GM23338 (cell line): Measurements from ENCODE around the gene GNAI1. TPM values are rescaled to one million over a fixed set of nuclear protein-coding genes. Genes with fewer than 3 reads are reported as not detected.

Source experiments
- ATAC-seq: fragments of 200-7000 bp; cut with Tn5 transposase; 3 replicates; pipeline ENCODE4 v1.9.1; 2020
- DNase-seq: peaks from one replicate; pipeline ENCODE4 v3.0.0-alpha.2; 2015; ENCODE audit warnings: low spot score
- H2AFZ ChIP-seq: fragments of 200-600 bp; sonication (generic); 2 replicates; pipeline ENCODE4 v1.8.0; 2016; ENCODE audit warnings: antibody characterized with exemption, mild to moderate bottlenecking, moderate library complexity
- H3F3A ChIP-seq: fragments of 200-600 bp; sonication (generic); replicated peaks from 2 replicates; pipeline ENCODE4 v1.8.0; 2017; ENCODE audit warnings: antibody characterized with exemption, mixed run types, low read depth
- H3K27ac ChIP-seq: fragments of 200-600 bp; sonication (generic); 2 replicates; pipeline ENCODE4 v1.6.1; 2016; ENCODE audit warnings: low read depth
- H3K27me3 ChIP-seq: fragments of 200-600 bp; sonication (generic); 2 replicates; pipeline ENCODE4 v1.8.0; 2016; ENCODE audit warnings: mild to moderate bottlenecking, mixed run types, moderate library complexity; ENCODE audit not compliant: insufficient read depth
- H3K36me3 ChIP-seq: fragments of 200-600 bp; sonication (generic); 2 replicates; pipeline ENCODE4 v1.8.0; 2016; ENCODE audit warnings: mild to moderate bottlenecking; ENCODE audit not compliant: insufficient read depth
- H3K4me1 ChIP-seq: fragments of 200-600 bp; sonication (generic); 2 replicates; pipeline ENCODE4 v1.8.0; 2016; ENCODE audit warnings: mild to moderate bottlenecking, moderate library complexity; ENCODE audit not compliant: insufficient read depth
- H3K4me2 ChIP-seq: fragments of 200-600 bp; sonication (generic); 2 replicates; pipeline ENCODE4 v1.7.1; 2017; ENCODE audit warnings: mixed run types
- H3K4me3 ChIP-seq: fragments of 200-600 bp; sonication (generic); 2 replicates; pipeline ENCODE4 v1.6.1; 2016; ENCODE audit warnings: mixed run types
- H3K79me2 ChIP-seq: fragments of 200-600 bp; sonication (generic); replicated peaks from 2 replicates; pipeline ENCODE4 v1.8.0; 2017; ENCODE audit warnings: mild to moderate bottlenecking; ENCODE audit not compliant: insufficient read depth
- H3K9me2 ChIP-seq: fragments of 200-600 bp; sonication (generic); 2 replicates; pipeline ENCODE4 v1.8.0; 2017; ENCODE audit not compliant: insufficient read depth
- H4K20me1 ChIP-seq: fragments of 200-600 bp; sonication (generic); replicated peaks from 2 replicates; pipeline ENCODE4 v1.8.0; 2017; ENCODE audit warnings: mild to moderate bottlenecking; ENCODE audit not compliant: insufficient read depth
- H3K27ac Mint-ChIP-seq: 2 replicates; pipeline ENCODE4 v1.8.0; 2020; ENCODE audit warnings: inconsistent platforms, mild to moderate bottlenecking, moderate library complexity, mixed read lengths
- H3K27me3 Mint-ChIP-seq: 3 replicates; pipeline ENCODE4 v1.8.0; 2022; ENCODE audit warnings: low read depth, mild to moderate bottlenecking, moderate library complexity, mixed read lengths, inconsistent platforms; ENCODE audit not compliant: insufficient read depth, poor library complexity
- H3K36me3 Mint-ChIP-seq: 3 replicates; pipeline ENCODE4 v1.8.0; 2021; ENCODE audit warnings: low read depth, mild to moderate bottlenecking, inconsistent platforms, moderate library complexity, mixed read lengths
- H3K4me1 Mint-ChIP-seq: 3 replicates; pipeline ENCODE4 v1.8.0; 2020; ENCODE audit warnings: mild to moderate bottlenecking, inconsistent platforms, mixed read lengths
- H3K4me3 Mint-ChIP-seq: 3 replicates; pipeline ENCODE4 v1.8.0; 2021; ENCODE audit warnings: moderate library complexity, mild to moderate bottlenecking, inconsistent platforms, mixed read lengths
- H3K9me3 Mint-ChIP-seq: 3 replicates; pipeline ENCODE4 v1.8.0; 2020; ENCODE audit warnings: moderate library complexity, mild to moderate bottlenecking, inconsistent platforms, mixed read lengths
- CREB1 ChIP-seq: fragments of 250-450 bp; sonication (Bioruptor Pico); IDR thresholded peaks from 2 replicates; pipeline ENCODE4 v1.5.0; 2020; ENCODE audit warnings: low read depth, mild to moderate bottlenecking, moderate library complexity
- EZH2 ChIP-seq: fragments of 200-600 bp; sonication (generic); IDR thresholded peaks from one replicate; pipeline ENCODE4 v1.8.0; 2017; ENCODE audit warnings: antibody characterized with exemption, mild to moderate bottlenecking, low read depth; ENCODE audit not compliant: unreplicated experiment
- EZH2phosphoT487 ChIP-seq: fragments of 200-600 bp; sonication (generic); IDR thresholded peaks from one replicate; pipeline ENCODE4 v1.8.1; 2018; ENCODE audit warnings: antibody characterized with exemption; ENCODE audit not compliant: unreplicated experiment
- JUNB ChIP-seq: IDR thresholded peaks from one replicate; pipeline ENCODE4 v1.6.1; 2016; ENCODE audit warnings: antibody characterized with exemption; ENCODE audit not compliant: unreplicated experiment
- NANOG ChIP-seq: IDR thresholded peaks from 2 replicates; pipeline ENCODE4 v1.6.1; 2016; ENCODE audit warnings: antibody characterized with exemption, borderline replicate concordance
- POLR2AphosphoS5 ChIP-seq: IDR thresholded peaks from 2 replicates; pipeline ENCODE4 v1.6.1; 2016; ENCODE audit warnings: antibody characterized with exemption, low read depth
- STAT1 ChIP-seq: IDR thresholded peaks from one replicate; pipeline ENCODE4 v1.6.1; 2016; ENCODE audit warnings: antibody characterized with exemption; ENCODE audit not compliant: unreplicated experiment
- ZNF114 ChIP-seq: fragments of 250-450 bp; sonication (Bioruptor Pico); IDR thresholded peaks from 2 replicates; pipeline ENCODE4 v1.5.0; 2020; ENCODE audit warnings: mild to moderate bottlenecking, moderate library complexity
- ZNF331 ChIP-seq: fragments of 250-450 bp; sonication (Bioruptor Pico); IDR thresholded peaks from 2 replicates; pipeline ENCODE4 v1.5.0; 2020; ENCODE audit warnings: low read depth, mild to moderate bottlenecking, moderate library complexity
- polyA plus RNA-seq: library from polyadenylated mRNA; unstranded; fragments of >200 nt; fragmentation: Nextera tagmentation; extraction: Ambion mirVana; gene quantifications from 2 replicates; pipeline ENCODE4 v1.2.1, GENCODE V29; 2016
- total RNA-seq: library from RNA; depleted of rRNA; stranded (reverse); fragments of >200 nt; shearing (Covaris generic); gene quantifications from 2 replicates; pipeline ENCODE4 v1.2.3, GENCODE V29; 2014
- TF ChIP-seq, protein P1 (sequence below): IDR thresholded peaks from 2 replicates; pipeline ENCODE4 v1.6.1; 2016; ENCODE audit warnings: antibody characterized with exemption
- TF ChIP-seq, protein P2 (sequence below): fragments of 250-450 bp; sonication (Bioruptor Pico); IDR thresholded peaks from 2 replicates; pipeline ENCODE4 v1.5.0; 2020; ENCODE audit warnings: mild to moderate bottlenecking, moderate library complexity
- TF ChIP-seq, protein P3 (sequence below), 2 experiments: fragments of 200-600 bp in 1 of 2; sonication (generic) in 1 of 2; conservative IDR thresholded peaks; 2 replicates each; pipeline versions ENCODE4 v1.5.1 to v1.6.1; 2016 to 2017; ENCODE audit warnings: antibody characterized with exemption in 2 of 2, low read depth in 2 of 2, mild to moderate bottlenecking in 2 of 2, moderate library complexity in 1 of 2
- TF ChIP-seq, protein P4 (sequence below): IDR thresholded peaks from one replicate; pipeline ENCODE4 v1.6.1; 2018; ENCODE audit warnings: antibody characterized with exemption; ENCODE audit not compliant: unreplicated experiment

The GNAI1 gene
- total and polyA plus RNA-seq, 2 experiments from 2014 or later: 31.3 to 36.9 TPM

DNA sequence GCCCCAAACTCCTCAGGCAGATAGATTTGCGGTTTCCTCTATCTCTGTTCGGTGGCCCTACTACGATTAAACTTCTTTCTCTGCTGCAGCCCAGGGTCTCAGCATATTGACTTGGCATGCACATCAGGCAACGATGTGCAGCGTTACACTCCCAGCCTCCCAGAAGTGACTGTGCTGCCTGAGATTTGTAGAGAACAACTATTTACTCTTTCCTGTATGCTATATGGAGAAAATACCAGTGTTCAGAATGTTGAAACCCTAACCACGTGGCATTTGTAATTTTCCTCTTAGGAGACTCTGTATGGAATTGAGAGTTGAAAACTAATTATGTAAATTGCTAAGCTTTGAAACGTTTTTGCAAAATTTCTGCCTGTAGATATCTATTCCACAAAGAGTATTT, 50.9 kb downstream of the GNAI1 start:
- no peak for ATAC-seq
- Histone ChIP-seq H3K4me3 (no peak overlapping the region), H2AFZ (no peak overlapping the region), H4K20me1 (no peaks in the 10 kb centered on the region), H3K9me2 (no peaks in the 10 kb centered on the region), H3K4me1 (peaks cover 62% of the 10 kb centered on the region), H3F3A (no peaks in the 10 kb centered on the region; the same call in 1 of the 2 replicates), H3K4me2 (peak overlapping the region; percentile 7; the same call in 1 of the 2 replicates), H3K79me2 (peaks cover 69% of the 10 kb centered on the region), H3K27ac (no peak overlapping the region; the same call in 1 of the 2 replicates), H3K27me3 (no peaks in the 10 kb centered on the region), H3K36me3 (no peaks in the 10 kb centered on the region)
- no peaks in the 10 kb centered on the region; the same call in 2 of the 3 replicates for H3K9me3 Mint-ChIP-seq
- H3K27ac Mint-ChIP-seq: peak overlapping the region; percentile 46
- H3K4me3 Mint-ChIP-seq: no peak overlapping the region
- H3K27me3 Mint-ChIP-seq: peaks cover 4% of the 10 kb centered on the region
- TF ChIP-seq, protein P1, sequence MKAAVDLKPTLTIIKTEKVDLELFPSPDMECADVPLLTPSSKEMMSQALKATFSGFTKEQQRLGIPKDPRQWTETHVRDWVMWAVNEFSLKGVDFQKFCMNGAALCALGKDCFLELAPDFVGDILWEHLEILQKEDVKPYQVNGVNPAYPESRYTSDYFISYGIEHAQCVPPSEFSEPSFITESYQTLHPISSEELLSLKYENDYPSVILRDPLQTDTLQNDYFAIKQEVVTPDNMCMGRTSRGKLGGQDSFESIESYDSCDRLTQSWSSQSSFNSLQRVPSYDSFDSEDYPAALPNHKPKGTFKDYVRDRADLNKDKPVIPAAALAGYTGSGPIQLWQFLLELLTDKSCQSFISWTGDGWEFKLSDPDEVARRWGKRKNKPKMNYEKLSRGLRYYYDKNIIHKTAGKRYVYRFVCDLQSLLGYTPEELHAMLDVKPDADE: no peak
- TF ChIP-seq EZH2: no peak
- TF ChIP-seq, protein P2, sequence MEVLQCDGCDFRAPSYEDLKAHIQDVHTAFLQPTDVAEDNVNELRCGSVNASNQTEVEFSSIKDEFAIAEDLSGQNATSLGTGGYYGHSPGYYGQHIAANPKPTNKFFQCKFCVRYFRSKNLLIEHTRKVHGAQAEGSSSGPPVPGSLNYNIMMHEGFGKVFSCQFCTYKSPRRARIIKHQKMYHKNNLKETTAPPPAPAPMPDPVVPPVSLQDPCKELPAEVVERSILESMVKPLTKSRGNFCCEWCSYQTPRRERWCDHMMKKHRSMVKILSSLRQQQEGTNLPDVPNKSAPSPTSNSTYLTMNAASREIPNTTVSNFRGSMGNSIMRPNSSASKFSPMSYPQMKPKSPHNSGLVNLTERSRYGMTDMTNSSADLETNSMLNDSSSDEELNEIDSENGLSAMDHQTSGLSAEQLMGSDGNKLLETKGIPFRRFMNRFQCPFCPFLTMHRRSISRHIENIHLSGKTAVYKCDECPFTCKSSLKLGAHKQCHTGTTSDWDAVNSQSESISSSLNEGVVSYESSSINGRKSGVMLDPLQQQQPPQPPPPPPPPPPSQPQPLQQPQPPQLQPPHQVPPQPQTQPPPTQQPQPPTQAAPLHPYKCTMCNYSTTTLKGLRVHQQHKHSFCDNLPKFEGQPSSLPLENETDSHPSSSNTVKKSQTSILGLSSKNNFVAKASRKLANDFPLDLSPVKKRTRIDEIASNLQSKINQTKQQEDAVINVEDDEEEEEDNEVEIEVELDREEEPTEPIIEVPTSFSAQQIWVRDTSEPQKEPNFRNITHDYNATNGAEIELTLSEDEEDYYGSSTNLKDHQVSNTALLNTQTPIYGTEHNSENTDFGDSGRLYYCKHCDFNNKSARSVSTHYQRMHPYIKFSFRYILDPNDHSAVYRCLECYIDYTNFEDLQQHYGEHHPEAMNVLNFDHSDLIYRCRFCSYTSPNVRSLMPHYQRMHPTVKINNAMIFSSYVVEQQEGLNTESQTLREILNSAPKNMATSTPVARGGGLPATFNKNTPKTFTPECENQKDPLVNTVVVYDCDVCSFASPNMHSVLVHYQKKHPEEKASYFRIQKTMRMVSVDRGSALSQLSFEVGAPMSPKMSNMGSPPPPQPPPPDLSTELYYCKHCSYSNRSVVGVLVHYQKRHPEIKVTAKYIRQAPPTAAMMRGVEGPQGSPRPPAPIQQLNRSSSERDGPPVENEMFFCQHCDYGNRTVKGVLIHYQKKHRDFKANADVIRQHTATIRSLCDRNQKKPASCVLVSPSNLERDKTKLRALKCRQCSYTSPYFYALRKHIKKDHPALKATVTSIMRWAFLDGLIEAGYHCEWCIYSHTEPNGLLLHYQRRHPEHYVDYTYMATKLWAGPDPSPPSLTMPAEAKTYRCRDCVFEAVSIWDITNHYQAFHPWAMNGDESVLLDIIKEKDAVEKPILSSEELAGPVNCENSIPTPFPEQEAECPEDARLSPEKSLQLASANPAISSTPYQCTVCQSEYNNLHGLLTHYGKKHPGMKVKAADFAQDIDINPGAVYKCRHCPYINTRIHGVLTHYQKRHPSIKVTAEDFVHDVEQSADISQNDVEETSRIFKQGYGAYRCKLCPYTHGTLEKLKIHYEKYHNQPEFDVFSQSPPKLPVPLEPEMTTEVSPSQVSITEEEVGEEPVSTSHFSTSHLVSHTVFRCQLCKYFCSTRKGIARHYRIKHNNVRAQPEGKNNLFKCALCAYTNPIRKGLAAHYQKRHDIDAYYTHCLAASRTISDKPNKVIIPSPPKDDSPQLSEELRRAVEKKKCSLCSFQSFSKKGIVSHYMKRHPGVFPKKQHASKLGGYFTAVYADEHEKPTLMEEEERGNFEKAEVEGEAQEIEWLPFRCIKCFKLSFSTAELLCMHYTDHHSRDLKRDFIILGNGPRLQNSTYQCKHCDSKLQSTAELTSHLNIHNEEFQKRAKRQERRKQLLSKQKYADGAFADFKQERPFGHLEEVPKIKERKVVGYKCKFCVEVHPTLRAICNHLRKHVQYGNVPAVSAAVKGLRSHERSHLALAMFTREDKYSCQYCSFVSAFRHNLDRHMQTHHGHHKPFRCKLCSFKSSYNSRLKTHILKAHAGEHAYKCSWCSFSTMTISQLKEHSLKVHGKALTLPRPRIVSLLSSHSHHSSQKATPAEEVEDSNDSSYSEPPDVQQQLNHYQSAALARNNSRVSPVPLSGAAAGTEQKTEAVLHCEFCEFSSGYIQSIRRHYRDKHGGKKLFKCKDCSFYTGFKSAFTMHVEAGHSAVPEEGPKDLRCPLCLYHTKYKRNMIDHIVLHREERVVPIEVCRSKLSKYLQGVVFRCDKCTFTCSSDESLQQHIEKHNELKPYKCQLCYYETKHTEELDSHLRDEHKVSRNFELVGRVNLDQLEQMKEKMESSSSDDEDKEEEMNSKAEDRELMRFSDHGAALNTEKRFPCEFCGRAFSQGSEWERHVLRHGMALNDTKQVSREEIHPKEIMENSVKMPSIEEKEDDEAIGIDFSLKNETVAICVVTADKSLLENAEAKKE: no peak
- TF ChIP-seq JUNB: no peak
- no peak for TF ChIP-seq EZH2phosphoT487
- TF ChIP-seq, protein P3, sequence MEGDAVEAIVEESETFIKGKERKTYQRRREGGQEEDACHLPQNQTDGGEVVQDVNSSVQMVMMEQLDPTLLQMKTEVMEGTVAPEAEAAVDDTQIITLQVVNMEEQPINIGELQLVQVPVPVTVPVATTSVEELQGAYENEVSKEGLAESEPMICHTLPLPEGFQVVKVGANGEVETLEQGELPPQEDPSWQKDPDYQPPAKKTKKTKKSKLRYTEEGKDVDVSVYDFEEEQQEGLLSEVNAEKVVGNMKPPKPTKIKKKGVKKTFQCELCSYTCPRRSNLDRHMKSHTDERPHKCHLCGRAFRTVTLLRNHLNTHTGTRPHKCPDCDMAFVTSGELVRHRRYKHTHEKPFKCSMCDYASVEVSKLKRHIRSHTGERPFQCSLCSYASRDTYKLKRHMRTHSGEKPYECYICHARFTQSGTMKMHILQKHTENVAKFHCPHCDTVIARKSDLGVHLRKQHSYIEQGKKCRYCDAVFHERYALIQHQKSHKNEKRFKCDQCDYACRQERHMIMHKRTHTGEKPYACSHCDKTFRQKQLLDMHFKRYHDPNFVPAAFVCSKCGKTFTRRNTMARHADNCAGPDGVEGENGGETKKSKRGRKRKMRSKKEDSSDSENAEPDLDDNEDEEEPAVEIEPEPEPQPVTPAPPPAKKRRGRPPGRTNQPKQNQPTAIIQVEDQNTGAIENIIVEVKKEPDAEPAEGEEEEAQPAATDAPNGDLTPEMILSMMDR (conservative IDR thresholded peaks at IDR 0.05; ENCODE audit: low read depth in 2 of 2): no peak
- TF ChIP-seq NANOG: no peak
- TF ChIP-seq, protein P4, sequence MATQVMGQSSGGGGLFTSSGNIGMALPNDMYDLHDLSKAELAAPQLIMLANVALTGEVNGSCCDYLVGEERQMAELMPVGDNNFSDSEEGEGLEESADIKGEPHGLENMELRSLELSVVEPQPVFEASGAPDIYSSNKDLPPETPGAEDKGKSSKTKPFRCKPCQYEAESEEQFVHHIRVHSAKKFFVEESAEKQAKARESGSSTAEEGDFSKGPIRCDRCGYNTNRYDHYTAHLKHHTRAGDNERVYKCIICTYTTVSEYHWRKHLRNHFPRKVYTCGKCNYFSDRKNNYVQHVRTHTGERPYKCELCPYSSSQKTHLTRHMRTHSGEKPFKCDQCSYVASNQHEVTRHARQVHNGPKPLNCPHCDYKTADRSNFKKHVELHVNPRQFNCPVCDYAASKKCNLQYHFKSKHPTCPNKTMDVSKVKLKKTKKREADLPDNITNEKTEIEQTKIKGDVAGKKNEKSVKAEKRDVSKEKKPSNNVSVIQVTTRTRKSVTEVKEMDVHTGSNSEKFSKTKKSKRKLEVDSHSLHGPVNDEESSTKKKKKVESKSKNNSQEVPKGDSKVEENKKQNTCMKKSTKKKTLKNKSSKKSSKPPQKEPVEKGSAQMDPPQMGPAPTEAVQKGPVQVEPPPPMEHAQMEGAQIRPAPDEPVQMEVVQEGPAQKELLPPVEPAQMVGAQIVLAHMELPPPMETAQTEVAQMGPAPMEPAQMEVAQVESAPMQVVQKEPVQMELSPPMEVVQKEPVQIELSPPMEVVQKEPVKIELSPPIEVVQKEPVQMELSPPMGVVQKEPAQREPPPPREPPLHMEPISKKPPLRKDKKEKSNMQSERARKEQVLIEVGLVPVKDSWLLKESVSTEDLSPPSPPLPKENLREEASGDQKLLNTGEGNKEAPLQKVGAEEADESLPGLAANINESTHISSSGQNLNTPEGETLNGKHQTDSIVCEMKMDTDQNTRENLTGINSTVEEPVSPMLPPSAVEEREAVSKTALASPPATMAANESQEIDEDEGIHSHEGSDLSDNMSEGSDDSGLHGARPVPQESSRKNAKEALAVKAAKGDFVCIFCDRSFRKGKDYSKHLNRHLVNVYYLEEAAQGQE: no peak
- no peak for TF ChIP-seq CREB1 (CRISPR knock-in tag)
- no peak for TF ChIP-seq STAT1
- TF ChIP-seq ZNF331 (CRISPR knock-in tag): no peak
- no peak for TF ChIP-seq ZNF114 (CRISPR knock-in tag)
- TF ChIP-seq POLR2AphosphoS5: no peak
- DNase-seq: no peak
- H3K36me3 Mint-ChIP-seq: peaks cover 7% of the 10 kb centered on the region; the same call in 2 of the 3 replicates
- peaks cover 72% of the 10 kb centered on the region for H3K4me1 Mint-ChIP-seq
